Measurements from ENCODE around the gene GRHPR. TPM values are rescaled to one million over a fixed set of nuclear protein-coding genes. Genes with fewer than 3 reads are reported as not detected.
"Not testable (repeated sequence)": the region's sequence is repeated elsewhere in the genome, so short reads cannot be mapped to it uniquely, and the experiment has no call there.

GRHPR gene
- polyA plus RNA-seq, 1 donor = 115 TPM

GRCh38 chr9:37464006-37464405, 41.5 kb downstream of the GRHPR start:
- no CpG with 5 or more reads among the region's 3 CpGs for WGBS (ENCODE audit: insufficient coverage, low lambda C conversion rate)
- H3K9me3 ChIP-seq (ENCODE audit: control insufficient read depth, low read depth, low read length) = no peaks in the 10 kb centered on the region
- peak overlapping the region; percentile 93 for H3K27ac ChIP-seq (ENCODE audit: low read length)
- H3K4me1 ChIP-seq (ENCODE audit: control insufficient read depth, insufficient read depth, low read length) = peaks cover 5% of the 10 kb centered on the region
- H3K27me3 ChIP-seq (ENCODE audit: control insufficient read depth, insufficient read depth, low read length) = no peaks in the 10 kb centered on the region
- peak in 1 of 2 donors; percentile 24 for DNase-seq
- no peaks in the 10 kb centered on the region for H3K36me3 ChIP-seq (ENCODE audit: control insufficient read depth, insufficient read depth, low read length)
- H3K4me3 ChIP-seq (ENCODE audit: low read length) = peak overlapping the region; percentile 84

- Histone ChIP-seq H3K4me3 (ENCODE audit: low read length) (peak overlapping the region; percentile 84), H3K27me3 (ENCODE audit: control insufficient read depth, insufficient read depth, low read length) (no peaks in the 10 kb centered on the region), H3K9me3 (ENCODE audit: control insufficient read depth, low read depth, low read length) (no peaks in the 10 kb centered on the region), H3K4me1 (ENCODE audit: control insufficient read depth, insufficient read depth, low read length) (peaks cover 5% of the 10 kb centered on the region), H3K27ac (ENCODE audit: low read length) (peak overlapping the region; percentile 93), H3K36me3 (ENCODE audit: control insufficient read depth, insufficient read depth, low read length) (no peaks in the 10 kb centered on the region)
- peak in 1 of 2 donors; percentile 87 for DNase-seq
- no CpG with 5 or more reads among the region's 47 CpGs for WGBS (ENCODE audit: insufficient coverage, low lambda C conversion rate)
Observed at GRCh38 chr9:37464426-37465248, 42.1 kb downstream of the GRHPR start.

- no peaks in the 10 kb centered on the region for H3K36me3 ChIP-seq (ENCODE audit: control insufficient read depth, insufficient read depth, low read length)
- 0% methylated on average over 3 of the region's 52 CpGs for WGBS (ENCODE audit: insufficient coverage, low lambda C conversion rate)
Observed at GRCh38 chr9:37465249-37466036, 42.9 kb downstream of the GRHPR start, which contains the start of gene ZBTB5. ZBTB5 (minus strand) TSS chr9:37465450; CDS start chr9:37442551, 22,899 bp downstream.

GRCh38 chr9:37466037-37466709, 43.7 kb downstream of the GRHPR start:
- no peaks in the 10 kb centered on the region for H3K27me3 ChIP-seq (ENCODE audit: control insufficient read depth, insufficient read depth, low read length)
- peak overlapping the region; percentile 84 for H3K4me3 ChIP-seq (ENCODE audit: low read length)
- H3K36me3 ChIP-seq (ENCODE audit: control insufficient read depth, insufficient read depth, low read length) = no peaks in the 10 kb centered on the region
- no CpG with 5 or more reads among the region's 47 CpGs for WGBS (ENCODE audit: insufficient coverage, low lambda C conversion rate)
- H3K27ac ChIP-seq (ENCODE audit: low read length) = peak overlapping the region; percentile 94
- H3K4me1 ChIP-seq (ENCODE audit: control insufficient read depth, insufficient read depth, low read length) = peaks cover 5% of the 10 kb centered on the region
- DNase-seq = peak in 1 of 2 donors; percentile 74
- H3K9me3 ChIP-seq (ENCODE audit: control insufficient read depth, low read depth, low read length) = no peaks in the 10 kb centered on the region

More at GRCh38 chr9:37465249-37466036, 42.9 kb downstream of the GRHPR start, which contains the start of gene ZBTB5:
- no peaks in the 10 kb centered on the region for H3K9me3 ChIP-seq (ENCODE audit: control insufficient read depth, low read depth, low read length)
- H3K4me3 ChIP-seq (ENCODE audit: low read length) = peak within 1 kb of the TSS; percentile 84
- DNase-seq = peak; percentile 99 to 100
- no peaks in the 10 kb centered on the region for H3K27me3 ChIP-seq (ENCODE audit: control insufficient read depth, insufficient read depth, low read length)
- H3K27ac ChIP-seq (ENCODE audit: low read length) = peak within 1 kb of the TSS; percentile 94
- H3K4me1 ChIP-seq (ENCODE audit: control insufficient read depth, insufficient read depth, low read length) = peaks cover 5% of the 10 kb centered on the region

- not testable (repeated sequence) for H3K27me3 ChIP-seq (ENCODE audit: control insufficient read depth, insufficient read depth, low read length); H3K9me3 ChIP-seq (ENCODE audit: control insufficient read depth, low read depth, low read length); H3K4me1 ChIP-seq (ENCODE audit: control insufficient read depth, insufficient read depth, low read length); H3K27ac ChIP-seq (ENCODE audit: low read length); H3K4me3 ChIP-seq (ENCODE audit: low read length); DNase-seq; H3K36me3 ChIP-seq (ENCODE audit: control insufficient read depth, insufficient read depth, low read length)
- no CpG with 5 or more reads among the region's 17 CpGs for WGBS (ENCODE audit: insufficient coverage, low lambda C conversion rate)
Observed at GRCh38 chr9:37467530-37467929, 45.0 kb downstream of the GRHPR start.

GRCh38 chr9:37468620-37469019, 46.1 kb downstream of the GRHPR start:
- WGBS (ENCODE audit: insufficient coverage, low lambda C conversion rate) = no CpG with 5 or more reads among the region's 6 CpGs
- Histone ChIP-seq H3K27ac (ENCODE audit: low read length) (no peak overlapping the region), H3K4me1 (ENCODE audit: control insufficient read depth, insufficient read depth, low read length) (peaks cover 6% of the 10 kb centered on the region), H3K4me3 (ENCODE audit: low read length) (no peak overlapping the region), H3K36me3 (ENCODE audit: control insufficient read depth, insufficient read depth, low read length) (no peaks in the 10 kb centered on the region), H3K9me3 (ENCODE audit: control insufficient read depth, low read depth, low read length) (no peaks in the 10 kb centered on the region), H3K27me3 (ENCODE audit: control insufficient read depth, insufficient read depth, low read length) (no peaks in the 10 kb centered on the region)
- no peak for DNase-seq

GRCh38 chr9:37471942-37472684, 49.6 kb downstream of the GRHPR start:
- H3K36me3 ChIP-seq (ENCODE audit: control insufficient read depth, insufficient read depth, low read length) = no peaks in the 10 kb centered on the region
- peak in 1 of 2 donors; percentile 77 for DNase-seq
- 4% methylated on average over 4 of the region's 7 CpGs for WGBS (ENCODE audit: insufficient coverage, low lambda C conversion rate)
- H3K4me1 ChIP-seq (ENCODE audit: control insufficient read depth, insufficient read depth, low read length) = peaks cover 7% of the 10 kb centered on the region
- H3K27me3 ChIP-seq (ENCODE audit: control insufficient read depth, insufficient read depth, low read length) = no peaks in the 10 kb centered on the region
- peaks cover 3% of the 10 kb centered on the region for H3K9me3 ChIP-seq (ENCODE audit: control insufficient read depth, low read depth, low read length)
- H3K4me3 ChIP-seq (ENCODE audit: low read length) = peak overlapping the region; percentile 36
- peak overlapping the region; percentile 34 for H3K27ac ChIP-seq (ENCODE audit: low read length)

- H3K4me1 ChIP-seq (ENCODE audit: control insufficient read depth, insufficient read depth, low read length); H3K27ac ChIP-seq (ENCODE audit: low read length); H3K4me3 ChIP-seq (ENCODE audit: low read length); H3K9me3 ChIP-seq (ENCODE audit: control insufficient read depth, low read depth, low read length); DNase-seq; H3K36me3 ChIP-seq (ENCODE audit: control insufficient read depth, insufficient read depth, low read length); H3K27me3 ChIP-seq (ENCODE audit: control insufficient read depth, insufficient read depth, low read length): not testable (repeated sequence)
- WGBS (ENCODE audit: insufficient coverage, low lambda C conversion rate) = 80% methylated on average over 1 of the region's 6 CpGs
Observed at GRCh38 chr9:37473982-37474381, 51.5 kb downstream of the GRHPR start.

GRCh38 chr9:37474438-37474837, 51.9 kb downstream of the GRHPR start:
- Histone ChIP-seq H3K4me1 (ENCODE audit: control insufficient read depth, insufficient read depth, low read length) (peaks cover 8% of the 10 kb centered on the region), H3K9me3 (ENCODE audit: control insufficient read depth, low read depth, low read length) (peaks cover 3% of the 10 kb centered on the region), H3K27me3 (ENCODE audit: control insufficient read depth, insufficient read depth, low read length) (no peaks in the 10 kb centered on the region), H3K27ac (ENCODE audit: low read length) (no peak overlapping the region), H3K36me3 (ENCODE audit: control insufficient read depth, insufficient read depth, low read length) (no peaks in the 10 kb centered on the region), H3K4me3 (ENCODE audit: low read length) (no peak overlapping the region)
- DNase-seq = no peak
- WGBS (ENCODE audit: insufficient coverage, low lambda C conversion rate) = 93% methylated on average over 3 of the region's 3 CpGs
